Erythroblast (primary cell): ENCODE data around the gene C16orf74.

Source experiments
- GATA1 ChIP-seq: IDR thresholded peaks from 2 replicates; pipeline ENCODE4 v1.6.1; 2011; ENCODE audit warnings: low read depth, mild to moderate bottlenecking, control low read depth, low read length, moderate library complexity
- POLR2A ChIP-seq: IDR thresholded peaks from 2 replicates; pipeline ENCODE4 v1.6.1; 2011; ENCODE audit warnings: mild to moderate bottlenecking, low read length

DNA sequence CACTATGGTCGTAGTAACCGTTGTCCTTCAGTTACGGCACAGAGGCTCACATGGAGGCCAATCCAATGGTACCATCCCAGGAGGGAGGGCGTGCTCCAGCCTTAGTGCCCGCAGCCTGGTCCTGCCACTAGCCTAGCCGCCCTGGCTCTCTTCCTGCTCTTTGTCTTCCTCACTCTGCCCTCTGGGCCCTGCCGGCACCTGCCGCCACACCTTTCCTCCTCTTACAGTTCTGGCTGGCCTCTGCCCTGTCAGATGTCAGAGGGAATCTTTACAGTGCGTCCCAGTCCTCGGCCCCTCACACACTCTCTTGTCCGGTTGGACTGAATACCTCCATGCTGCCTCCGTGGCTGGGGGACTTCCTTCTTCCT is 85.5 kb downstream of the C16orf74 start:
- no peak for TF ChIP-seq POLR2A
- no peak for TF ChIP-seq GATA1
